ENCODE measurements around the gene CAMK4. TPM values are rescaled to one million over a fixed set of nuclear protein-coding genes. Genes with fewer than 3 reads are reported as not detected.
"Not testable (repeated sequence)": the region's sequence is repeated elsewhere in the genome, so short reads cannot be mapped to it uniquely, and the experiment has no call there.

Gene CAMK4
- total RNA-seq, 1 donor from 2014 or later, result 0.72 TPM

DNA sequence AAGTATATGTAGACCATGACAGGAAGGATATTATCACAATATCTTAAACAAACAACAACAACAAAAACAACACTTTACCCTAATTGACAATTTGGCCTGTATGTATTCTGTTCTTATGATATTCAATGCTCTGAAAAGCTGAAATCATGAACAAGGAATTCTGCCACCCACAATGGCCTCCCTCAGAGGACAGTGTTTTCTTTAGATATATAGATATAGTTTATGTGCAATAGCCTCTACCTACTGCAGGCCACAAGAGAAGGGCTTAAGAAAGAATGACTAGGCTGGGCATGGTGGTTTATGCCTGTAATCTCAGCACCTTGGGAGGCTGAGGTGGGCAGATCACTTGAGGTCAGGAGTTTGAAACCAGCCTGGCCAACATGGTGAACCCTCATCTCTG, 183.4 kb downstream of the CAMK4 start:
- Mint-ChIP-seq H3K4me1 (ENCODE audit: low read depth) (no peaks in the 10 kb centered on the region), H3K4me3 (ENCODE audit: unreplicated experiment) (no peak overlapping the region), H3K9me3 (ENCODE audit: low read depth) (peaks cover 2% of the 10 kb centered on the region), H3K27ac (ENCODE audit: unreplicated experiment) (no peak overlapping the region), H3K36me3 (ENCODE audit: low read depth) (no peaks in the 10 kb centered on the region), H3K27me3 (ENCODE audit: low read depth) (peaks cover 3% of the 10 kb centered on the region)
- DNase-seq (ENCODE audit: low spot score), result no peak
- TF ChIP-seq, protein P1, sequence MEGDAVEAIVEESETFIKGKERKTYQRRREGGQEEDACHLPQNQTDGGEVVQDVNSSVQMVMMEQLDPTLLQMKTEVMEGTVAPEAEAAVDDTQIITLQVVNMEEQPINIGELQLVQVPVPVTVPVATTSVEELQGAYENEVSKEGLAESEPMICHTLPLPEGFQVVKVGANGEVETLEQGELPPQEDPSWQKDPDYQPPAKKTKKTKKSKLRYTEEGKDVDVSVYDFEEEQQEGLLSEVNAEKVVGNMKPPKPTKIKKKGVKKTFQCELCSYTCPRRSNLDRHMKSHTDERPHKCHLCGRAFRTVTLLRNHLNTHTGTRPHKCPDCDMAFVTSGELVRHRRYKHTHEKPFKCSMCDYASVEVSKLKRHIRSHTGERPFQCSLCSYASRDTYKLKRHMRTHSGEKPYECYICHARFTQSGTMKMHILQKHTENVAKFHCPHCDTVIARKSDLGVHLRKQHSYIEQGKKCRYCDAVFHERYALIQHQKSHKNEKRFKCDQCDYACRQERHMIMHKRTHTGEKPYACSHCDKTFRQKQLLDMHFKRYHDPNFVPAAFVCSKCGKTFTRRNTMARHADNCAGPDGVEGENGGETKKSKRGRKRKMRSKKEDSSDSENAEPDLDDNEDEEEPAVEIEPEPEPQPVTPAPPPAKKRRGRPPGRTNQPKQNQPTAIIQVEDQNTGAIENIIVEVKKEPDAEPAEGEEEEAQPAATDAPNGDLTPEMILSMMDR (IDR thresholded peaks at IDR 0.05), result no peak

DNA sequence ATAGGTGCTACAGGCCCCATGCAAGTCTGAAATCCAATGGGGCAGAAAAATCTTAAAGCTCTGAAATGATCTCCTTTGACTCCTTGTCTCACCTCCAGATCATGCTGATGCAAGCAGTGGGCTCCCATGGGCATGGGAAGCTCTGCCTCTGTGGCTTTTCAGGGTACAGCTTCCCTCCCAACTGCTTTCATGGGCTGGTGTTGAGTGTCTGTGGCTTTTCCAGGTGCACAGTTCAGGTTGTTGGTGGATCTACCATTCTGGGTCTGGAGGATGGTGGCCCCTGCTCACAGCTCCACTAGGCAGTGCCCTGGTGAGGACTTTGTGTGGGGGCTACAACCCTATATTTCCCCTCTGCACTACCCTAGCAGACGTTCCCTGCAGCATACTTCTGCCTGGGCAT, 184.6 kb downstream of the CAMK4 start:
- TF ChIP-seq, protein P1 (IDR thresholded peaks at IDR 0.05), result no peak
- DNase-seq (ENCODE audit: low spot score), result no peak
- Mint-ChIP-seq H3K4me3 (ENCODE audit: unreplicated experiment) (no peak overlapping the region), H3K27me3 (ENCODE audit: low read depth) (peaks cover 1% of the 10 kb centered on the region), H3K9me3 (ENCODE audit: low read depth) (no peaks in the 10 kb centered on the region), H3K27ac (ENCODE audit: unreplicated experiment) (no peak overlapping the region), H3K4me1 (ENCODE audit: low read depth) (no peaks in the 10 kb centered on the region), H3K36me3 (ENCODE audit: low read depth) (no peaks in the 10 kb centered on the region)

DNA sequence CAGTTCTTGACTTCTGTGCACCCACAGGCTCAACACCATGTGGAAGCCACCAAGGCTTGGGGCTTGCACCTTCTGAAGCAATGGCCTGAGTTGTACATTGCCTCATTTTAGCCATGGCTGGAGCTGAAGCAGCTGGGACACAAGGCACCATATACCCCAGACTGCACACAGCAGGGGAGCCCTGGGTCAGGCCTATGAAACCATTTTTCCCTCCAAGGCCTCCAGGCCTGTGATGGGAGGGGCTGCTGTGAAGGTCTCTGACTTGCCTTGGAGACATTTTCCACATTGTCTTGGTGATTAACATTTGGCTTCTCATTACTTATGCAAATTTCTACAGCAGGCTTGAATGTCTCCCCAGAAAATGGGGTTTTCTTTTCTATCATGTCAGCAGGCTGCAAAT, 185.1 kb downstream of the CAMK4 start:
- not testable (repeated sequence) for H3K36me3 Mint-ChIP-seq (ENCODE audit: low read depth); H3K4me3 Mint-ChIP-seq (ENCODE audit: unreplicated experiment); H3K4me1 Mint-ChIP-seq (ENCODE audit: low read depth); DNase-seq (ENCODE audit: low spot score); H3K9me3 Mint-ChIP-seq (ENCODE audit: low read depth); H3K27me3 Mint-ChIP-seq (ENCODE audit: low read depth); H3K27ac Mint-ChIP-seq (ENCODE audit: unreplicated experiment)

DNA sequence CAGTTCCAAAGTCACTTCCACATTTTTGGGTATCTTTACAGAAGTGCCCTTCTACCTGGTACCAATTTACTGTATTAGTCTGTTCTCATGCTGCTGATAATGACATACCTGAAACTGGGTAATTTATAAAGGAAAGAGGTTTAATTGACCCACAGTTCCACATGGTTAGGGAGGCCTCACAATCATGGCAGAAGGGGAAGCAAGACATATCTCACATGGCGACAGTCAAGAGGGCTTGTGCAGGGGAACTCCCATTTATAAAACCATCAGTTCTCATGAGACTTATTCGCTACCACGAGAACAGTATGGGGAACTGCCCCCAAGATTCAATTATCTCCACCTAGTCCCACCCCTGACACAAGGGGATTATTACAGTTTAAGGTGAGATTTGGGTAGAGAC, 185.9 kb downstream of the CAMK4 start:
- not testable (repeated sequence) for H3K9me3 Mint-ChIP-seq (ENCODE audit: low read depth); H3K36me3 Mint-ChIP-seq (ENCODE audit: low read depth); H3K4me1 Mint-ChIP-seq (ENCODE audit: low read depth); H3K4me3 Mint-ChIP-seq (ENCODE audit: unreplicated experiment); H3K27ac Mint-ChIP-seq (ENCODE audit: unreplicated experiment); DNase-seq (ENCODE audit: low spot score); H3K27me3 Mint-ChIP-seq (ENCODE audit: low read depth)

DNA sequence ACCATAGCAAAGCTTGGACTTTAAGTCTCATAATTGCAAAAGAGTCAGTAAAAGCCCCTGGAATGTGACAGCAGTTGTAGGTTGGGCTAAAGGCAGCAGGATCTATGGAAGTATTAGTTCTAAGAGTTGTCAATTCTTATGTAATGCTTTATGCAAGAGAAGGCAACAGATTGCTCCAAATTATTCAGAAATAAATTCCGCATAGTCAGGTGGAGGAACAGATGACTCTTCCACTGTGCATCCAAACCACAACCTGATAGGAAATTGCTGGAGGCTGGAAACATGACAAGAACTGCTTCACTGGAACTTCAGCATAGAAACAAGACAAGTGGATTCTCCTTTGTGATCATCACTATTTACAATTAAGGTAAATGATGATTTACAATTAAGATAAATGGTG, 187.1 kb downstream of the CAMK4 start:
- H3K4me3 Mint-ChIP-seq (ENCODE audit: unreplicated experiment), result no peak overlapping the region
- H3K27ac Mint-ChIP-seq (ENCODE audit: unreplicated experiment), result no peak overlapping the region
- H3K27me3 Mint-ChIP-seq (ENCODE audit: low read depth), result peaks cover 9% of the 10 kb centered on the region
- H3K9me3 Mint-ChIP-seq (ENCODE audit: low read depth), result no peaks in the 10 kb centered on the region
- TF ChIP-seq, protein P1 (IDR thresholded peaks at IDR 0.05), result no peak
- H3K4me1 Mint-ChIP-seq (ENCODE audit: low read depth), result no peaks in the 10 kb centered on the region
- H3K36me3 Mint-ChIP-seq (ENCODE audit: low read depth), result no peaks in the 10 kb centered on the region
- no peak for DNase-seq (ENCODE audit: low spot score)

DNA sequence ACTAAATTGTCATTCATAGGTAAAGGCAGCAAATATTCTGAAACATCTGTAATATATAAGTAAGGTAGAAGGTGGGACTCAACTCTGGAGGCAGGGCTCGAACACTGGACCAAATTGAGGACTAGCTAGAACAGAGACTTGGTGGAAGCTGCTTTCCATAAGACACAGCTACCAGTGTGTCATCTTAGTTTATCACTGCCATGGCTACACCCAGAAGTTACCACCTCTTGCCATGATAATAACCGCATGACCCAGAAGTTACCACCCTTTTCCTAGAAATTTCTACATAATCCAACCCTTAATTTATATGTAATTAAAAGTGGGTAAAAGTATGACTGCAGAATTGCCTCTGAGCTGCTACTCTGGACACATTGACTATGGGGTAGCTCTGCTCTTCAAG, 188.4 kb downstream of the CAMK4 start:
- Mint-ChIP-seq H3K27me3 (ENCODE audit: low read depth) (peaks cover 10% of the 10 kb centered on the region), H3K27ac (ENCODE audit: unreplicated experiment) (no peak overlapping the region), H3K9me3 (ENCODE audit: low read depth) (no peaks in the 10 kb centered on the region), H3K4me1 (ENCODE audit: low read depth) (no peaks in the 10 kb centered on the region), H3K36me3 (ENCODE audit: low read depth) (no peaks in the 10 kb centered on the region), H3K4me3 (ENCODE audit: unreplicated experiment) (no peak overlapping the region)
- DNase-seq (ENCODE audit: low spot score), result no peak
- TF ChIP-seq, protein P1 (IDR thresholded peaks at IDR 0.05), result no peak

Data from chondrocyte (in vitro differentiated cells).